DND-41 (cell line): Measurements from ENCODE around the gene FXYD3.
"Not testable (repeated sequence)": the region's sequence is repeated elsewhere in the genome, so short reads cannot be mapped to it uniquely, and the experiment has no call there.

Experiments used
- CTCF ChIP-seq: IDR thresholded peaks from 2 replicates; pipeline ENCODE4 v1.5.1; 2012; ENCODE audit warnings: borderline replicate concordance, low read length, moderate library complexity, mild to moderate bottlenecking; ENCODE audit not compliant: poor library complexity, severe bottlenecking; ENCODE audit errors: extremely low read depth
- EZH2 ChIP-seq: IDR thresholded peaks from 3 replicates; pipeline ENCODE4 v1.6.1; 2012; ENCODE audit warnings: borderline replicate concordance, low read depth, mild to moderate bottlenecking, moderate library complexity, low read length, inconsistent platforms; ENCODE audit not compliant: severe bottlenecking

GRCh38 chr19:35153129-35153522, 37.5 kb downstream of the FXYD3 start:
- TF ChIP-seq CTCF, EZH2: not testable (repeated sequence)
